ENCODE results near the gene NUDT22. TPM values are rescaled to one million over a fixed set of nuclear protein-coding genes. Genes with fewer than 3 reads are reported as not detected.
A peak's percentile ranks its signal among the peaks of the same experiment; 100 is the strongest.

NUDT22 gene
- total RNA-seq, 4 donors from 2014 or later: 22.8 to 47.8 (median 38.0) TPM

DNA sequence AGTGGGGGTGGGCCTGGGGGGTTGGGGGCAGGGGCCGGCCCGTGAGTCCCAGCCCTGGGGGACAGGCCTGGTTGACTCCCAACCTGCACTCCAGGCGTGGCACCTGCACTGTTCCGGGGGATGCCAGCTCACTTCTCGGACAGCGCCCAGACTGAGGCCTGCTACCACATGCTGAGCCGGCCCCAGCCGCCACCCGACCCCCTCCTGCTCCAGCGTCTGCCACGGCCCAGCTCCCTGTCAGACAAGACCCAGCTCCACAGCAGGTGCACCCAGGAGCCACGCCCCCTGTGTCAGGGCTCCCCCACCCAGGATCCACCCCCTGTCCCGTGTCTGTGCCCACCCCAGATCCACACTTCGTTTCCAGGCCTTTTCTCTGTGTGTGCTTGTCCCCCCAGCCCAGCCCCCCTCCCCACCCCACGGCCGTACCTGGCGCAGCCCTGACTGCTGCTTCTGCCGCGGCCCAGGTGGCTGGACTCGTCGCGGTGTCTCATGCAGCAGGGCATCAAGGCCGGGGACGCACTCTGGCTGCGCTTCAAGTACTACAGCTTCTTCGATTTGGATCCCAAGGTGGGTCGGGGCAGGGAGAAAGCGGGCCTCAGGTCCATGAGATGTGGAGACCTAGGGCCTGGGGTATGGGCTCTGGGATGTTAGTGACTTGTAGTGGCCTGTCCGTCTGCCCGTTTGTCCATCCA, 14.7 kb upstream of the NUDT22 start:
- ATAC-seq (ENCODE audit: low FRiP score) (no peak), DNase-seq (ENCODE audit: low spot score) (no peak)
- TF ChIP-seq, protein P1, sequence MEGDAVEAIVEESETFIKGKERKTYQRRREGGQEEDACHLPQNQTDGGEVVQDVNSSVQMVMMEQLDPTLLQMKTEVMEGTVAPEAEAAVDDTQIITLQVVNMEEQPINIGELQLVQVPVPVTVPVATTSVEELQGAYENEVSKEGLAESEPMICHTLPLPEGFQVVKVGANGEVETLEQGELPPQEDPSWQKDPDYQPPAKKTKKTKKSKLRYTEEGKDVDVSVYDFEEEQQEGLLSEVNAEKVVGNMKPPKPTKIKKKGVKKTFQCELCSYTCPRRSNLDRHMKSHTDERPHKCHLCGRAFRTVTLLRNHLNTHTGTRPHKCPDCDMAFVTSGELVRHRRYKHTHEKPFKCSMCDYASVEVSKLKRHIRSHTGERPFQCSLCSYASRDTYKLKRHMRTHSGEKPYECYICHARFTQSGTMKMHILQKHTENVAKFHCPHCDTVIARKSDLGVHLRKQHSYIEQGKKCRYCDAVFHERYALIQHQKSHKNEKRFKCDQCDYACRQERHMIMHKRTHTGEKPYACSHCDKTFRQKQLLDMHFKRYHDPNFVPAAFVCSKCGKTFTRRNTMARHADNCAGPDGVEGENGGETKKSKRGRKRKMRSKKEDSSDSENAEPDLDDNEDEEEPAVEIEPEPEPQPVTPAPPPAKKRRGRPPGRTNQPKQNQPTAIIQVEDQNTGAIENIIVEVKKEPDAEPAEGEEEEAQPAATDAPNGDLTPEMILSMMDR (IDR thresholded peaks at IDR 0.05): no peak

DNA sequence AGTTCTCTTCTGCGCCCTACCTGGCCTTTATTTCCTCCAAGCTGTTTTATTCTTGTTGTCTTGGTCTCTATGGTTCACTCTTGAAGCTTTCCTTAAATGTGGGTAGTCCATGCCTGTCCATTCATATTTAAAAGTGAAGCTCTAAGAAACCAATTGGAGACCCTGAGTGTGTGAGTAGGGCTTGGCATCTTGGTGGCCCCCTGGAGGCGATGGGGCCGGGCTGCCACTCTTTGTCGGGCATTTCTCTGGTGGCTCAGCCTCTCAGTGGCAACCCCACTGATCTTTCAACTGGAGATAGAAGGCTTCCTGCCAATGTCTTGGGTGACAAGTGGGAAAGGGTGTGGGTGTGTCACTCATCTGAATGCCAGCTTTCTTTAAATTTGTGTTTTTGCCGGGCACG, 9.2 kb upstream of the NUDT22 start:
- TF ChIP-seq, protein P1 (IDR thresholded peaks at IDR 0.05): no peak
- ATAC-seq (ENCODE audit: low FRiP score): no peak
- DNase-seq (ENCODE audit: low spot score): no peak

DNA sequence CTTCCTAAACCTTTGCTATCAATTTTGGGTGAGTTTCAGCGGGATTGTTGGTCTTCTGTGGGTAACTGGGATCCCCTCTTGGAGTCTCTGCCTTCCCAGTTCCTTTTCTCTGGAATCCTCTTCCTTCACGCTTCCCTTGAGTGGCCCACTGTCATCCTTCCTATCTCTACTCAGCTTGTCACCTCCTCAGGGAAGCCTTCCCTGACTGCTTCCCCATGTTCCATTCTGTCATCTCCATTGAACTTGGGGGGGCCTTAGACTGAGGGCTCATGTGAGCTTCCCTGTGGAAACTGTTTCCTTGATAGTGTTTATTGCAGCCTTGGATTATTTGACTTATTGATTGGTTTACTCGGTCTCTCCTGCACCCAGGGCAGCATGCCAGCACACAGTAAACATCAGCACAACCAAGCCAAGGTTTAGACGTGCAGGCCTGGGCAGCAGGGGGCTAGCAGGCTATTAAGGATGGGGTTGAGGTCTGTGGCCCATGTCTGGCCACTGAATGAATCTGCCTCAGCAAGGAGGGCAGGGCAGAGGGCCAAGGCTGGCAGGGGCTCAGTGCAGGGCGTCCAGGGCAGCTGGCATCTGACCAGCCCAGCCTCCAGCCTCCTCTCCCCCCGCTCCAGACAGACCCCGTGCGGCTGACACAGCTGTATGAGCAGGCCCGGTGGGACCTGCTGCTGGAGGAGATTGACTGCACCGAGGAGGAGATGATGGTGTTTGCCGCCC, 7.3 kb upstream of the NUDT22 start:
- TF ChIP-seq, protein P1 (IDR thresholded peaks at IDR 0.05): no peak
- DNase-seq (ENCODE audit: low spot score) (no peak), ATAC-seq (ENCODE audit: low FRiP score) (peak; percentile 19)

GRCh38 chr11:64219354-64219684, 6.8 kb upstream of the NUDT22 start:
- no peak for DNase-seq (ENCODE audit: low spot score)
- ATAC-seq (ENCODE audit: low FRiP score): peak; percentile 30
- TF ChIP-seq, protein P1 (IDR thresholded peaks at IDR 0.05): no peak

DNA sequence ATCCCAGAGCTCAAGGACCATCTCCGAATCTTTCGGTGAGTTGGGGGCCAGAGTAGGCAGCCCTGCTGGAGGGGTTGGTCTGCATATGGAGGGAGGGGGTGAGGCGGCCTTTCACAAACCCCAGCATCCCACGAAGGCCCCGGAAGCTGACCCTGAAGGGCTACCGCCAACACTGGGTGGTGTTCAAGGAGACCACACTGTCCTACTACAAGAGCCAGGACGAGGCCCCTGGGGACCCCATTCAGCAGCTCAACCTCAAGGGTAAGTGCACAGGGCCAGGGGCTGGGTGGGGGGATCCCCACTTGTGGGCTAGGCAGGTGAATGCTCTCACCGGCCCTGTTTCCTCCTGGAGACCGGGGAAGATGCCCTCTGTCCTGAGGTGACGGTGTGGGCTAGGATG, 6.3 kb upstream of the NUDT22 start:
- ATAC-seq (ENCODE audit: low FRiP score): no peak
- no peak for DNase-seq (ENCODE audit: low spot score)
- TF ChIP-seq, protein P1 (IDR thresholded peaks at IDR 0.05): no peak

DNA sequence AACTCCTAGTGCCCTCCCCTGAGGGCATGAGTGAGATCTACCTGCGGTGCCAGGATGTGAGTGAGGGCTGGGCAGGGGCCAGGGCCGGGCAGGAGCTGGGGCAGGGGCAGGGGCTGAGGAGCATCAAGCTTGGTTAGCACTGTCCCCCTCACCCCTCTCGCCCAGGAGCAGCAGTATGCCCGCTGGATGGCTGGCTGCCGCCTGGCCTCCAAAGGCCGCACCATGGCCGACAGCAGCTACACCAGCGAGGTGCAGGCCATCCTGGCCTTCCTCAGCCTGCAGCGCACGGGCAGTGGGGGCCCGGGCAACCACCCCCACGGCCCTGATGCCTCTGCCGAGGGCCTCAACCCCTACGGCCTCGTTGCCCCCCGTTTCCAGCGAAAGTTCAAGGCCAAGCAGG, 5.8 kb upstream of the NUDT22 start:
- no peak for DNase-seq (ENCODE audit: low spot score)
- TF ChIP-seq, protein P1 (IDR thresholded peaks at IDR 0.05): no peak
- no peak for ATAC-seq (ENCODE audit: low FRiP score)

GRCh38 chr11:64220798-64221197, 5.3 kb upstream of the NUDT22 start:
- TF ChIP-seq, protein P1 (IDR thresholded peaks at IDR 0.05): no peak
- ATAC-seq (ENCODE audit: low FRiP score) (no peak), DNase-seq (ENCODE audit: low spot score) (no peak)

All from omental fat pad (tissue), 4 donors.